Left hindlimb (tissue), 1 donor: Measurements from ENCODE around the gene CALHM2.
A peak's percentile ranks its signal among the peaks of the same experiment; 100 is the strongest.
"Not testable (repeated sequence)": the region's sequence is repeated elsewhere in the genome, so short reads cannot be mapped to it uniquely, and the experiment has no call there.

Source experiments
- DNase-seq: peaks from one replicate; pipeline ENCODE4 v3.0.0-alpha.2; 2018

The CALHM2 gene

GRCh38 chr10:103451831-103452505, at the start of gene CALHM2:
Gene CALHM2, minus strand, starts transcription at chr10:103452370. Its CDS starts 2,429 bp downstream, at chr10:103449941.
- DNase-seq: peak; percentile 86

- DNase-seq: no peak
Observed at GRCh38 chr10:103501186-103501585, 49.0 kb upstream of the CALHM2 start.

DNA sequence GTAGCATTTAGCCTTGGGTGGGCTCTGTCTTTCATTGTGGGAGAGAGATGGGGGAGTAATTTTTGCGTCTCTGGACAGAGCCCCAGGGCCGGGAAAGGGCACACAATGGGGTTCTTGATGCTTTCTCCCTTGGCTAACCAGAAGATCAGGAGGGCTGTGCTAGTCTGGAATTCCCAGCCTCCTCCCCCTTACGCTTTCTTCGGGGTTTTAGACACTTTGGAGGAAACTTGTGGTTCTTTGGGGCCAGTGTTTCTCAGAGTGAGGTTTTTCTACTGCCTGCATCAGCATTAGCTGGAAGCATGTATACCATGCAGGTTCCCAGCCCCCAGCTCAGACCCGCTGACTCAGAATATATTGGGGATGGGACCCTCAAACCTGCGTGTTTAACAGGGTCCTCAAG, 48.3 kb upstream of the CALHM2 start:
- no peak for DNase-seq

- DNase-seq: no peak
Observed at GRCh38 chr10:103499881-103500280, 47.7 kb upstream of the CALHM2 start.

GRCh38 chr10:103498936-103499638, 46.9 kb upstream of the CALHM2 start:
- DNase-seq: no peak

DNA sequence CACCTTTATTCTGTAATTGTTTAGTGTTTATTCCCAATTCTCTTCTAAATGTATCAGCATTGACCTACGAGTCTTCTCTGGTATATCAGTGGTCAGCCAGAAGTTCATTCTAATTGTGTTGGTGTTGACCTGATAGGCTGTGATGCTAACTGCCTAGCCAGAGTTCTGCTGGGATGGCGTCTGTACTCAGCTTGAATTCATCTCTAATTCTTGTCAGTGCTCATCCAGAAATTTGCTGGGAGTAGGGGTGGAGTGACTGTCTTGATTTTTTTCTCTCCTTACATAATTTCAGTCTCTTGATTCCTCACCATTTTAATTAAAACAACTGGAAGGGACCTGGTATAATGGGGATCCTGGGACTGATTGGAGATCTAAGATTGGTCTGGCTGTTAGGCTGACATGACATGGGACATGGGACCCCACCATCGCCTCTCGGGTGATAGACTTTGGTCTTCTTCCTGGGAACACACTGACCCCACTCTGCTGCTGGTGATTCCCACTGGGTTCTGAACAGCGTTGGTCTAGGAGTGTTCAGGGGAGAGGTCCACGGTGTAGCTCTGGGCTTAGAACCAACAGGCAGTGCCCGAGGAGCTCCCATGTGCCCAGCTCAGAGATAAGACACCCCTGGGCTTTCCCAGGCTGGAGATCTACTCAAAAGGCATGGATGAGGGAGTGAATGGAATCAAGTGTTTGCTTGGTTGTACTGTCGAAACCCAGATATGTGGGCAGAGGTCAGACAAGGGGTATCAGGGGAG, 45.2 kb upstream of the CALHM2 start:
- no peak for DNase-seq

DNA sequence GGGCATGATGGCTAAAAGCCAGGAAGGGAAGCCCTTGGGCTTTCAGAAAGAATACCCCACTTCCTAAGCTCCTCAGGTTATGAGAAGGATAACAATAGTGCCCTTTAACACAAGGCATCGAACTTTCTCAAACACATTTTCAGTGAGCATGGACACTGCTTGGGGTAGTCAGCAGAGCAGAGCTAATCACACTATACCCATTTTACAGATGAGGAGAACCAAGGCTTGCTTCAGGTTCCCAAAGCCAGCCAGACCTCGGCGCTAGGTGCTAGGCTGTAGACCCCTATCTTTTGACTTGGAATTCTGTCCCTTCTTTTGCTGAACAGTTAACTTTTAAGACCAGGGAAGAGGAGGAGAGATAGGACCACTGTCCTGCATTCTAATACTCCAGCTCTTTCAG, 43.2 kb upstream of the CALHM2 start:
- DNase-seq: no peak

DNA sequence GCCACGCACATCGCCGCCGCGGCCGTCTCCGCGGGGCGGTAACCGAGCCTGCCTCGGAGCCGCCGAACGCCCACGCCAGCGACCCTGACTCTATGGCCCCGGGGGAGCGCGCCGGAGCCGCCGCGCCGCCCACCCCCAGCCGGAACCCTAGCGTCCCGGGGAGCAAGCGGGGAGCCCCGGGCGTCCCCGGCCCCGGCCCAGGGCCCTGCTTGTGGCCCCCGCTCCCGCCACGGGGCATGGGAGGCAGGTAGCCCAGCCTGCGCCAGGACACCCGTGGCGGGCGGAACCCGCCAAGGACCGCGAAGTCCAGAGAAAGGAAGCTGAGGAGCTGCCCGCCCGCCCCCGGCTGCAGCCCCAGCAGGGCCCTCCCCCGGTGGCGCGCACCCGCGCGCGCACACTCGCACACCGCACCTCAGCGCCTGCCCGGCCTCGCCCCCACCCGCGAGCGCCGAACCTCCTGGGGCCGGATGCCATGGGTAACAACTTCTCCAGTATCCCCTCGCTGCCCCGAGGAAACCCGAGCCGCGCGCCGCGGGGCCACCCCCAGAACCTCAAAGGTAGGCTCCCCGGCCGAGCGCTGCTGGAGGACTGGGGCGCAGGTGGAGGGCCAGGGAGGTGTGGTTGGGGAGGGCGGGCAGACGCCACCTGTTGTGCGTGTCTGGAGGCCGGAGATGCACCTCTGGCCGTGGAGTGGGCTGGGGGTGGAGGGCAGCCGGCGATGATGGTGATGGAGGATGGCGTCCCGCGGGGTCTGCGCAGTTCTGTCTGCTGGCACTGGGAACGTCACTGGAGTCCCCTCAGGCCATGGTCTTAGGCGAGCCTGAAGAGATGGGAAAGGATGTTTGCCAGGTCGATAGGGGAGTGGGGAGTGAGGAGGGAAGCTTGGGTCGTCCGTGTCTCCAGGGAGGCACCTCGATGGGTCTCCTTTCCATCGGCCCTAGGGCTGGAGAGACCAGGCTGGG, 42.0 kb upstream of the CALHM2 start:
- no peak for DNase-seq

GRCh38 chr10:103493362-103493915, 41.3 kb upstream of the CALHM2 start, which contains the start of gene NEURL1:
Gene NEURL1, plus strand, starts transcription at chr10:103493705. Its CDS starts 683 bp downstream, at chr10:103494388.
- DNase-seq: peak; percentile 67

DNA sequence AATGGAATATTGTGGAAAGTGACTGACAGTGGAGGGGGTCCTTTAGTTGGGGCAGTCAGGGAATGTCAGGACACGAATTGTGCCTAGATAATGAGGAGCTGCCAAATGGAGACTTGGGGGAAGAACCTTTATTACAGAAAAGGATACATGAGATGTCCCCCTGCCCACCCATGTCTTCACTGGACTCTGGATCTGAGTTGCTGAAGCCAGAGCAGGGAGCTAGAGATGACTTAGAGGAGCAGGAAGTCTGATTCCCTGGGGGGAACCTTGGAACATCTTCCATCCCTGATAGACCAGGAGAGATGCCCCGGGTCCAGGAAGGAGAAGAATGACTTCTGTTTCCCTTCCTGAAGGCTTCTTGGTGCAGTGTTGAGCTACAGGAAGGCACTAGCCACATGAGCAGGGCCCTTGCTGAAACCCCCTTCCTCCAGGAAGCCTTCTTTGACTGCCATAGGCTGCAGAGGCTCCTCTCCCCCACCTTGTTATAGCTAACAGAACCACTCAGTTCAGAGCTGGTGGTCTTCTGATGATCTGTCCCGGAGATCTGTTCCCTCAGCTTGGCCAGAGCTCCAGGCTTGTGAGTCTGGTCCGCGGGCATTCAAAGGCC, 40.6 kb upstream of the CALHM2 start:
- DNase-seq: no peak

GRCh38 chr10:103491729-103492364, 39.7 kb upstream of the CALHM2 start:
- peak; percentile 59 for DNase-seq

DNA sequence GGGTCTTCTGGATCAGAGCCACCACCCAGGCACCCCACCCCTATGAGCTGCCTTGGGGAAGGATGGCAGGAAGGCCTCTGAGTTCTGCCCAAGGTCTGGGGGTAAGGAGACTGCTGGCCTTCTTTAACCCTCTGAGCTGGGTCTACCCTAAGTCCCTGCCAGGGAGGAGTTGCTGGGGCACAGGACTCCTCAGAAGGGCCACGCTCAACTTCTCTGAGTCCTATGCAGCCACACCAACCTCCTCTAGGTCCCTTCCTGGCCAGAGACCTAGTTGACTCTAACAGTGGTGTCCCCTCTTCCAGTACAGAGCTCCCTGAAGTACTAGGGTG, 38.8 kb upstream of the CALHM2 start:
- DNase-seq: no peak

DNA sequence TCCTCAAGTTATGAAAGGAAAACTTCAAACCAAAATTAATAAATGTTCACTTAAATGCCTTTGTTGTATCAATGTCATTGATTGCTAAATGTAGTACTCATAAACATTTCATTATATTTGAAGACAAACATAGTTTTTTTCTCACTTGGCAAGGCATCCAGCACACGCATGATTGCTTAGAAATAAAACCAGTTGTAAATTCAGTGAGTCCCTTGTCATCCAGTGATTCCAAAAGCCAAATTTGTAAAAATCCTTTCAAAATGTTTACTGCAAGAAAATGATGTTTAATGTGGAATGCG, 35.2 kb upstream of the CALHM2 start:
- no peak for DNase-seq

- DNase-seq: not testable (repeated sequence)
Observed at GRCh38 chr10:103486635-103487409, 34.7 kb upstream of the CALHM2 start.

GRCh38 chr10:103481974-103482531, 29.9 kb upstream of the CALHM2 start:
- DNase-seq: no peak

GRCh38 chr10:103480521-103480920, 28.4 kb upstream of the CALHM2 start:
- no peak for DNase-seq

DNA sequence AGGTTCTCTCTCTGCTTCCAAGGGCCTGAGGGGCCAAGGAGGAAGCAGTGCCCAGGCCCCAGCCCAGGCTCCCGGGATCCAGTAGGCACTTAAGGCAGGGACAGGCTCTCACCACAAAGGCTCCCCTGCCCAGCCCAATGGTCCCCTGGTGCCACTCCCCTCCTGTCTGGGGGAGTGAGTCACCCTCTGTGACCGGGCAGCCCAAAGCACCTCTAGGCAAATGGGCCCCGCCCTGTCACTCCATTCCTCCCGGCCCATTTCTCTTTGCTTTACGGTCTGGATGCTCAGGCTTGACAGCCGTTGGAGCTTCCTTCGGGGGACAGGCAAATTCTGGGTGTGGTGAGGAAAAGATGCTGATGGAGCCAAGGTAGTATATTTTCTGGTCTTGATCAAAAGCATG, 27.0 kb upstream of the CALHM2 start, which contains the start of gene CALHM3:
CALHM3 (minus strand) TSS at position 106 of the 400 bp plus-strand sequence. CDS start 208 bp downstream, outside the sequence.
- DNase-seq: no peak

GRCh38 chr10:103478671-103479070, 26.5 kb upstream of the CALHM2 start:
- no peak for DNase-seq

DNA sequence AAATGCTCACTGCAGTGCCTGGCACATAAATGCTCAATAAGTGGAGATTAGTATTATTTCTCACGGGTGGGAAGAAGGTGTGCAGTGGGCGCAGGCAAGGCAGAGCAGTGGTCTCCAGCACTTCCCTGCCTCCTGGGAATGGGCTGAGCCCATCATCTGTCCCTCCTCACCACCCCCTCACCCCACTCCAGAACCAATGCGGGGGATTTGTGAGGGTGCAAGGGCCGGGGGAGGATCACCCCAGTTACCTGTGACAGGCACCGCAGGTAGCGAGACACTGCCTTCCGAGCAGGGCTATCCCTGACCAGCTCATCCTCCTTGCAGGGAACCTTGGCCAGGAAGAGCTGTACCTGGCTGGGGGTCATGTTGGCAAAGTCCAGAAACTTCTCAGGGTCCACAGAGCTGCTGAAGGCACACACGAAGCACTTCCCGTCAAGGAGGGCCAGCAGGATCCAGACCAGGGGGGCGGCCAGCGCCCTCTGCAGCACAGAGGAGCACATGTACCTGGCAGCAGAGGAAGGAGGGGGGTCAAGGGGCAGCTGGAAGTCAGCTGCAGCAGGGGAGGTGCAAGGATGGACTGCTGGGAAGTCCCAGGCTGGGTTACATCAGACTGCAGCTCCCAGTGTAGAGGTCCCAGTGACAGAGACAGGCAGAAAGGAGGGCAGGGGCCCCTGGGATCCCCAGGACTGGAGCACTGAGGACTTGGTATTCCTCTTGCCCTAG, 24.0 kb upstream of the CALHM2 start:
- DNase-seq: no peak

DNA sequence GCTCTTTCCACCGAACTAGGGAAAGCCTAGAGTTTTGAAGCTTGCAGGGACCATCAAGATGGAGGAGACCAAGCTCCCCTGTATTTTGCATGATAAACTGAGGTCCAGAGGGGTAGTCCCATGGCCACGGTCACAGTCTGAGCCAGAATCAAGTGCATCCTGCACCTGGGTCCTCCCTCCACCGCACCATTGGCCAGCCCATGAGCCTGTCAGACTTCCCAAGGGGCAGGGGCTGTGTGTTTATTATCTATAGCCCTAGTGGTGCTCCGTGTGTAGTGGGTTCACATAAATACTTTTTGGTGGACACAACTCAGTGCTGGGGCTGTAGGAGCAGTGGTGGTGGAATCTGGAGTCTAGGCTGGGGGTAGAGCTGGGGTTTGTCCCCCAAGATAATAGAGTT, 23.3 kb upstream of the CALHM2 start:
- DNase-seq: no peak
